Mesenchymal stem cell (in vitro differentiated cells and primary cell): ENCODE measurements around the gene ANKRD33.

Experiments used
- DNase-seq: peaks from one replicate; pipeline ENCODE4 v3.0.0-alpha.2; 2013
- H2AFZ ChIP-seq: one replicate; pipeline ENCODE4 v1.6.1; 2013; ENCODE audit warnings: low read depth, mild to moderate bottlenecking, control low read depth, inconsistent platforms, low read length, moderate library complexity
- H2AK5ac ChIP-seq: 2 replicates; pipeline ENCODE4 v1.6.1; 2013; ENCODE audit warnings: low read length, moderate library complexity, mild to moderate bottlenecking, inconsistent platforms; ENCODE audit not compliant: severe bottlenecking
- H2BK120ac ChIP-seq: one replicate; pipeline ENCODE4 v1.6.1; 2013; ENCODE audit warnings: low read depth, mild to moderate bottlenecking, inconsistent platforms, low read length, moderate library complexity
- H2BK12ac ChIP-seq, 2 experiments: one replicate each; pipeline ENCODE4 v1.6.1; 2013; ENCODE audit warnings: inconsistent platforms in 2 of 2, low read length in 2 of 2, mild to moderate bottlenecking in 2 of 2, moderate library complexity in 2 of 2, control low read depth in 1 of 2
- H2BK15ac ChIP-seq: one replicate; pipeline ENCODE4 v1.6.1; 2013; ENCODE audit warnings: mild to moderate bottlenecking, low read depth, inconsistent platforms; ENCODE audit not compliant: poor library complexity, severe bottlenecking
- H2BK5ac ChIP-seq: 2 replicates; pipeline ENCODE4 v1.6.1; 2013; ENCODE audit warnings: low read depth, mild to moderate bottlenecking, low read length, control low read depth, inconsistent platforms; ENCODE audit not compliant: poor library complexity, severe bottlenecking
- H3K14ac ChIP-seq, 2 experiments: one replicate each; pipeline ENCODE4 v1.6.1; 2013; ENCODE audit warnings: inconsistent platforms in 2 of 2, low read length in 2 of 2, control low read depth in 1 of 2, mild to moderate bottlenecking in 1 of 2, moderate library complexity in 1 of 2
- H3K18ac ChIP-seq, 2 experiments: one replicate each; pipeline ENCODE4 v1.6.1; 2013; ENCODE audit warnings: inconsistent platforms in 2 of 2, low read length in 2 of 2, control low read depth in 1 of 2, low read depth in 1 of 2, mild to moderate bottlenecking in 1 of 2
- H3K23ac ChIP-seq, 2 experiments: one replicate each; pipeline ENCODE4 v1.6.1; 2013; ENCODE audit warnings: inconsistent platforms in 2 of 2, low read length in 2 of 2, mild to moderate bottlenecking in 2 of 2, moderate library complexity in 2 of 2, control low read depth in 1 of 2
- H3K27ac ChIP-seq: 2 replicates; pipeline ENCODE4 v1.5.1; 2013; ENCODE audit warnings: mild to moderate bottlenecking, moderate library complexity, low read length, control low read depth, inconsistent platforms; ENCODE audit not compliant: poor library complexity, severe bottlenecking
- H3K27me3 ChIP-seq, 2 experiments: 2 replicates each; pipeline versions ENCODE4 v1.6.1 to v1.7.0; 2013; ENCODE audit warnings: low read length in 2 of 2, mild to moderate bottlenecking in 2 of 2, moderate library complexity in 2 of 2, control low read depth in 1 of 2, inconsistent platforms in 1 of 2; ENCODE audit not compliant: control insufficient read depth in 1 of 2, insufficient read depth in 1 of 2
- H3K36me3 ChIP-seq, 2 experiments: 2 replicates each; pipeline versions ENCODE4 v1.6.1 to v1.7.0; 2013; ENCODE audit warnings: low read length in 2 of 2, control low read depth in 1 of 2, inconsistent platforms in 1 of 2, low read depth in 1 of 2, mild to moderate bottlenecking in 1 of 2; ENCODE audit not compliant: insufficient read depth in 2 of 2, control insufficient read depth in 1 of 2
- H3K4ac ChIP-seq, 2 experiments: one replicate each; pipeline ENCODE4 v1.6.1; 2013; ENCODE audit warnings: inconsistent platforms in 2 of 2, low read length in 2 of 2, mild to moderate bottlenecking in 2 of 2, moderate library complexity in 2 of 2, control low read depth in 1 of 2, low read depth in 1 of 2
- H3K4me1 ChIP-seq: 2 replicates; pipeline ENCODE4 v1.6.1; 2013; ENCODE audit warnings: low read depth, low read length, control low read depth; ENCODE audit not compliant: control insufficient read depth, insufficient read depth
- H3K4me2 ChIP-seq: 2 replicates; pipeline ENCODE4 v1.6.1; 2013; ENCODE audit warnings: low read length, mild to moderate bottlenecking, inconsistent platforms; ENCODE audit not compliant: poor library complexity, severe bottlenecking
- H3K4me3 ChIP-seq, 2 experiments: 2 replicates each; pipeline versions ENCODE4 v1.5.1 to v1.7.0; 2013; ENCODE audit warnings: low read length in 2 of 2, mild to moderate bottlenecking in 2 of 2, control low read depth in 1 of 2, low read depth in 1 of 2; ENCODE audit not compliant: insufficient read depth in 1 of 2
- H3K79me1 ChIP-seq: replicated peaks from 2 replicates; pipeline ENCODE4 v1.6.1; 2013; ENCODE audit warnings: mild to moderate bottlenecking, control low read depth, low read length, inconsistent platforms; ENCODE audit not compliant: poor library complexity, severe bottlenecking
- H3K9ac ChIP-seq: 2 replicates; pipeline ENCODE4 v1.7.0; 2013; ENCODE audit warnings: mild to moderate bottlenecking, low read length, moderate library complexity
- H3K9me3 ChIP-seq: 2 replicates; pipeline ENCODE4 v1.7.0; 2013; ENCODE audit warnings: mild to moderate bottlenecking, low read length; ENCODE audit not compliant: control insufficient read depth
- H4K8ac ChIP-seq: one replicate; pipeline ENCODE4 v1.6.1; 2013; ENCODE audit warnings: inconsistent platforms, mild to moderate bottlenecking, low read length, moderate library complexity
- H4K91ac ChIP-seq: one replicate; pipeline ENCODE4 v1.6.1; 2013; ENCODE audit warnings: mild to moderate bottlenecking, low read length, inconsistent platforms
- WGBS: methylation state at CpG from one replicate; pipeline ENCODE4 v1.1.7; 2013; ENCODE audit warnings: mixed read lengths; 5-methylcytosine and 5-hydroxymethylcytosine counted together

Gene ANKRD33

DNA sequence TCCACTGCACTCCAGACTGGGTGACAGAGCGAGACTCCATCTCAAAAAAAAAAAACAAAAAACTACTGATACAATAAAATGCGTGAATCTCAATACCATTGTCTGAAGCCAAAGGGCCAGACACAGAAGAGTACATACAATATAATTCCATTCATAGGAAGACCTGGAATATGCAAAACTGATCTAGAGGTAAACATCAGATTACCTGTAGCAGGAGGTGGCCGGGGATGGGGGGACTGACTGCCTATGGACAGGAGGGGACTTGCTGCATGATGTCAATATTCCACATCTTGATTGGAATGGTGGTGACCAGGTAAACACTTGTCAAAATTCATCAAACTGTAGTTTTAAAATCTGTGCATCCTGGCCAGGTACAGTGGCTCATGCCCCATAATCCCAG is 26.9 kb upstream of the ANKRD33 start:
- peaks cover 14 to 37% of the 10 kb centered on the region in 2 experiments for H3K27me3 ChIP-seq
- no peak overlapping the region for H2AFZ ChIP-seq
- H3K23ac ChIP-seq: no peak overlapping the region
- H3K4me1 ChIP-seq: peaks cover 25% of the 10 kb centered on the region
- H2BK15ac ChIP-seq: no peak overlapping the region
- 98% methylated on average over 3 of the region's 3 CpGs for WGBS
- H4K91ac ChIP-seq: no peak overlapping the region
- H3K4me2 ChIP-seq: no peak overlapping the region
- H3K14ac ChIP-seq: no peak overlapping the region
- no peak overlapping the region for H2BK12ac ChIP-seq
- H3K4ac ChIP-seq: no peak overlapping the region
- no peak overlapping the region for H3K27ac ChIP-seq
- no peak overlapping the region for H3K18ac ChIP-seq
- no peak overlapping the region for H4K8ac ChIP-seq
- H2BK120ac ChIP-seq: no peak overlapping the region
- H3K4me3 ChIP-seq: no peak overlapping the region
- H3K9ac ChIP-seq: no peak overlapping the region
- H2AK5ac ChIP-seq: no peak overlapping the region
- DNase-seq: no peak
- H2BK5ac ChIP-seq: no peak overlapping the region
- no peaks in the 10 kb centered on the region for H3K36me3 ChIP-seq
- H3K9me3 ChIP-seq: no peaks in the 10 kb centered on the region
- no peaks in the 10 kb centered on the region for H3K79me1 ChIP-seq

DNA sequence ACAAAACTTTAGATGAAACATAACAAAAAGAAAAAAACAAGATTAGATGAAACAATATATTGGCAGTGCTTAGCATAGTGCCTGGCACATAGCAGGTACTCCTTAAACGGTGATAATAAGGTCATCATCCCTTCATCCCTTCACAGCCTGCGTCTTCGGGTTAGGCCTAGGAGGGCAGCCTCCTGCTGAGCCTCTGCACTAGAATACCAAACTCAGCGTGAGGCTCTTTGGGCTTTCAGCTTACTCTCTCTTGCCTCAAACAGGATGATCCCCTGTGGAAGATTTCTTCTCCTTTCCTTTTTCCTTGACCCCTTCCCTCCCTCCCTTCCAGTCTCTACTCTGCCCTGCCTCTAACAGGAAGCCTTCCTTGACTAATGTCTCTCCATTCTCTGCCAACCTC is 25.0 kb upstream of the ANKRD33 start:
- Histone ChIP-seq H2AFZ (no peak overlapping the region), H3K18ac (no peak overlapping the region), H3K27ac (peak overlapping the region; percentile 4), H3K4me2 (no peak overlapping the region), H3K79me1 (no peaks in the 10 kb centered on the region), H3K9me3 (no peaks in the 10 kb centered on the region), H2BK5ac (no peak overlapping the region), H3K23ac (no peak overlapping the region), H2BK12ac (no peak overlapping the region), H2BK120ac (no peak overlapping the region), H2BK15ac (no peak overlapping the region), H4K91ac (no peak overlapping the region), H3K36me3 (no peaks in the 10 kb centered on the region), H3K27me3 (peaks cover 19 to 37% of the 10 kb centered on the region in 2 experiments), H4K8ac (no peak overlapping the region), H3K4me3 (no peak overlapping the region), H3K14ac (no peak overlapping the region), H3K9ac (no peak overlapping the region), H3K4ac (no peak overlapping the region), H3K4me1 (peaks cover 20% of the 10 kb centered on the region), H2AK5ac (no peak overlapping the region)
- WGBS: 56% methylated on average over 4 of the region's 4 CpGs
- no peak for DNase-seq

GRCh38 chr12:51863363-51863932 is 24.5 kb upstream of the ANKRD33 start:
- H3K4ac ChIP-seq: peak overlapping the region in 1 of 2 experiments; percentile 3
- peak overlapping the region; percentile 4 for H3K27ac ChIP-seq
- H2AK5ac ChIP-seq: no peak overlapping the region
- peak overlapping the region; percentile 44 to 47 for H3K18ac ChIP-seq
- peak overlapping the region; percentile 26 for H3K9ac ChIP-seq
- H3K4me3 ChIP-seq: peak overlapping the region; percentile 46 to 63
- peak overlapping the region; percentile 58 for H2AFZ ChIP-seq
- H2BK5ac ChIP-seq: no peak overlapping the region
- no peak overlapping the region for H4K91ac ChIP-seq
- H3K14ac ChIP-seq: no peak overlapping the region
- H2BK120ac ChIP-seq: peak overlapping the region; percentile 46
- no peak overlapping the region for H3K23ac ChIP-seq
- H3K4me2 ChIP-seq: peak overlapping the region; percentile 88
- peaks cover 24 to 42% of the 10 kb centered on the region in 2 experiments for H3K27me3 ChIP-seq
- peak overlapping the region; percentile 61 for H2BK15ac ChIP-seq
- peaks cover 21% of the 10 kb centered on the region for H3K4me1 ChIP-seq
- peak overlapping the region in 1 of 2 experiments; percentile 24 for H2BK12ac ChIP-seq
- no peaks in the 10 kb centered on the region for H3K36me3 ChIP-seq
- no peaks in the 10 kb centered on the region for H3K9me3 ChIP-seq
- H4K8ac ChIP-seq: peak overlapping the region; percentile 87
- DNase-seq: no peak
- 27% methylated on average over 12 of the region's 17 CpGs for WGBS
- H3K79me1 ChIP-seq: no peaks in the 10 kb centered on the region

GRCh38 chr12:51863933-51864832 is 23.7 kb upstream of the ANKRD33 start:
- no peaks in the 10 kb centered on the region for H3K9me3 ChIP-seq
- H3K14ac ChIP-seq: peak overlapping the region in 1 of 2 experiments; percentile 1

More at GRCh38 chr12:51863933-51864832, 23.7 kb upstream of the ANKRD33 start:
- peak overlapping the region; percentile 54 for H3K9ac ChIP-seq
- H3K4ac ChIP-seq: peak overlapping the region; percentile 27 to 32
- no peaks in the 10 kb centered on the region for H3K36me3 ChIP-seq
- H3K4me3 ChIP-seq: peak overlapping the region; percentile 46 to 63
- H3K23ac ChIP-seq: no peak overlapping the region
- H3K18ac ChIP-seq: peak overlapping the region; percentile 44 to 47
- DNase-seq: peak; percentile 65
- H3K27ac ChIP-seq: no peak overlapping the region
- peak overlapping the region; percentile 10 to 71 for H2BK12ac ChIP-seq
- peak overlapping the region; percentile 58 for H4K91ac ChIP-seq
- H4K8ac ChIP-seq: peak overlapping the region; percentile 87
- H3K4me1 ChIP-seq: peaks cover 28% of the 10 kb centered on the region
- H2AK5ac ChIP-seq: no peak overlapping the region
- H3K4me2 ChIP-seq: peak overlapping the region; percentile 88
- peak overlapping the region; percentile 75 for H2BK120ac ChIP-seq
- no peak overlapping the region for H2BK5ac ChIP-seq
- WGBS: 2% methylated on average over 53 of the region's 53 CpGs
- peak overlapping the region; percentile 58 for H2AFZ ChIP-seq
- peak overlapping the region; percentile 76 for H2BK15ac ChIP-seq
- H3K27me3 ChIP-seq: peaks cover 29 to 48% of the 10 kb centered on the region in 2 experiments
- H3K79me1 ChIP-seq: no peaks in the 10 kb centered on the region
